Heart right ventricle (tissue), 16 donors: ENCODE data around the gene REM2. TPM values are rescaled to one million over a fixed set of nuclear protein-coding genes. Genes with fewer than 3 reads are reported as not detected.
A peak's percentile ranks its signal among the peaks of the same experiment; 100 is the strongest.

ENCODE experiments used
- ATAC-seq, 8 donors: fragments of 200-7000 bp; cut with Tn5 transposase; one replicate each; pipeline ENCODE4 v1.9.1; 2020; ENCODE audit warnings: mild to moderate bottlenecking in 8 of 8, moderate library complexity in 8 of 8, moderate number of reproducible peaks in 1 of 8
- DNase-seq, 2 donors: peaks; one replicate each; pipeline ENCODE4 v3.0.0-alpha.2; 2020
- H3K27ac ChIP-seq, 10 donors: fragments of 200-600 bp; sonication (generic) in 2 of 10; one replicate each; pipeline versions ENCODE4 v1.5.0 to v1.8.0; 2020 to 2022; ENCODE audit warnings: mild to moderate bottlenecking in 3 of 10
- H3K27me3 ChIP-seq, 7 donors: fragments of 200-600 bp; one replicate each; pipeline ENCODE4 v1.8.0; 2021 to 2022; ENCODE audit warnings: mild to moderate bottlenecking in 2 of 7
- H3K36me3 ChIP-seq, 9 donors: fragments of 200-600 bp; sonication (generic) in 1 of 9; one replicate each; pipeline versions ENCODE4 v1.5.0 to v1.8.0; 2020 to 2022; ENCODE audit warnings: mild to moderate bottlenecking in 2 of 9
- H3K4me1 ChIP-seq, 9 donors: fragments of 200-600 bp; sonication (generic) in 1 of 9; one replicate each; pipeline versions ENCODE4 v1.5.0 to v1.8.0; 2020 to 2022; ENCODE audit warnings: mild to moderate bottlenecking in 4 of 9
- H3K4me3 ChIP-seq, 10 donors: fragments of 200-600 bp; sonication (generic) in 2 of 10; one replicate each; pipeline versions ENCODE4 v1.5.0 to v1.8.0; 2020 to 2022; ENCODE audit warnings: mild to moderate bottlenecking in 7 of 10, moderate library complexity in 2 of 10
- H3K9me3 ChIP-seq, 11 donors: fragments of 200-600 bp in 10 of 11; sonication (generic) in 2 of 11; one replicate each; pipeline versions ENCODE4 v1.5.0 to v1.8.0; 2013 to 2022; ENCODE audit warnings: mild to moderate bottlenecking in 2 of 11, control low read depth in 1 of 11, moderate library complexity in 1 of 11
- WGBS, 2 donors: extraction: QIAGEN DNeasy Blood & Tissue Kit; methylation state at CpG; one replicate each; pipeline ENCODE4 v1.1.7; 2013; ENCODE audit warnings: inconsistent platforms in 1 of 2; 5-methylcytosine and 5-hydroxymethylcytosine counted together
- intact Hi-C, 10 donors: fragments of 100-400 bp; cut with DNase I; formaldehyde crosslinking; loops; one replicate each; pipeline versions ENCODE4 v1.11.1 to v1.14.2; 2022
- polyA plus RNA-seq, 2 donors: library from polyadenylated mRNA; stranded (reverse); fragments of 200-250 nt; gene quantifications; one replicate each; pipeline ENCODE4 v1.2.3, GENCODE V29; 2013
- total RNA-seq, 10 donors: library from RNA; stranded (reverse); fragmentation: NEBNext Ultra II Directional in 3 of 10; extraction: Animal tissue kit (Norgen Biotek cat#: 25700) in 3 of 10; gene quantifications; one replicate each; pipeline versions ENCODE4 v1.2.1 to v1.2.4, GENCODE V29; 2021 to 2023
- TF ChIP-seq, protein P1 (sequence below), 9 donors: fragments of 200-600 bp; sonication (generic) in 2 of 9; IDR thresholded peaks; one replicate each; pipeline versions ENCODE4 v1.5.0 to v1.8.0; 2021 to 2022; ENCODE audit warnings: antibody characterized with exemption in 9 of 9, mild to moderate bottlenecking in 5 of 9, moderate library complexity in 1 of 9
- donor health status: Arrhythmogenic right ventricular cardiomyopathy.
- donor health status: ischemic (EF 13 %, LVEDD 7.1; RV severe dilation, severe dysfunction).
- donor health status: healthy with polysubstance abuse.
- donor health status: DM: no; HTN: yes; CAD: no.
- donor health status: DM: no; HTN: no; CAD: no.
- donor health status: ischemic (EF 25% LVEDD 6.9; RV normal size, moderate dysfunction).
- donor health status: ischemic (EF 25% LVEDD 5.7; RV mildly dilated, moderate dysfunction).
- donor health status: healthy.
- donor health status: DM: yes; HTN: yes; CAD: no.
- donor health status: Ischemic cardiomyopathy.
- donor health status: ischemic (EF 35%, LVEDD 5.7; RV mildly dilated, moderate dysfunction).
- donor health status: nonischemic (EF 11% LVEDD 7.7; RV severe dilation, severe dysfunction).
- donor health status: DM: yes; HTN: yes; CAD: no.
- donor health status: PGD.
- donor health status: ischemic (EF 29% LVEDD 5.4; RV normal size, mild dysfunction).
- donor health status: nonischemic (EF 23%, LVEDD 6.1; RV moderate dilation, normal function).

Gene REM2
- total and polyA plus RNA-seq, 12 donors = 0.07 to 0.25 (median 0.18) TPM; not detected in 6

DNA sequence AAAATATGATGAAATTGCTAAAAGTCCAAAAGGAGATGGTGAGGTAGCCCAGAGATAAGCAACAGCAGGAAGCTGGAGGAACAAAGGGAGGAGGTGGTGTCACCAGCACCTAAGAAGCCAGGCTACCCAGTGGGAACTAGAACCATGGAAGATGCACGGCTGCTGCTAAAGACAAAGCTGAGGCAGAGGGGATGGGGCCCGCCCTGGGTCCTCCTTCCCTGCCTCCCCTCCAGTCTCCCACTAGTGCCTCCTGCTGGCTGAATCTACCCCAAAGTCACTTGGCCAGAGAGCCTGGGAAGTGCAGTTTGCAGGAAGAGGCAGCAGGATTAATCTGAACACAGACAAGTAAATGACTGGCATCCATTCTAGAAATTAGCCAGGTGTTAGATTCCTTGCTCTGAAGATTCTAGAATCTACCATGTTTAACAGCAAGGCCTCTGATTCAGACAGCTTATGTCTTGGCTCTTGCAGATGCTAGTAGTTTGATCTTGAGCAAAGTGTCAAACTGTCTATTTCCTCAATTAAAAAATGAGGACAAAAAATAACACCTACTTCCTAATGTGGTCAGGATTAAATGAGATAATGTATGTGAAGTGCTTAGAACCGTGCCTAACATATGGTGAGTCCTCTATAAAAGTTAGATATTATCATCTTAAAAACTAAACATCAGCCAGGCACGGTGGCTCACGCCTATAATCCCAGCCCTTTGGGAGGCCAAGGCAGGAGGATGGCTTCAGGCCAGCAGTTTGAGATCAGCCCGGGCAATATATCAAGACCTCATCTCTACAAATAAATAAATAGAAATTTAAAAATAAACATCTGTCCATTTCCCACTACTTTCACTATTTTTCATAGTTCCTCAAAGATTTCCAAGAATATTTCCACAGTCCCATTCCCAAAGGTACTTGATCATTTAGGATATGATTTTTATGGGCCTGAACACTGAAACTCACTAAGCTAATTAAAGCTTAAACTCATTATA, 17.3 kb upstream of the REM2 start:
- H3K4me3 ChIP-seq = no peak overlapping the region
- ATAC-seq = no peak
- intact Hi-C loops = no loop called here

DNA sequence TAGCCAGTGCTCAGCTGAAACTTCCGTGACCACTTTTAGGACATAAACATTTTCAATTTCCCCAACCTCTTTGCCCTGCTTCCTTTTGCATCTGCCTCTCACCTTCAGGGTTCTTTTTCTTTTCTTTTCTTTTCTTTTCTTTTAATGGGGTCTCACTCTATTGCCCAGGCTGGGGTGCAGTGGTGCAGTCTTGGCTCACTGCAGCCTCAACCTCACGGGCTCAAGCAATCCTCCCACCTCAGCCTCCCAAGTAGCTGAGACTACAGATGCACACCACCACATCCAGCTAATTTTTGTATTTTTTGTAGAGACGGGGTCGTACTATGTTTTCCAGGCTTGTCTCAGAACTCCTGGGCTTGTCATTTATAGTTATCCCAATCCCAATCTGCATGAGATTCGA, 16.1 kb upstream of the REM2 start:
- no peak for ATAC-seq
- TF ChIP-seq, protein P1, sequence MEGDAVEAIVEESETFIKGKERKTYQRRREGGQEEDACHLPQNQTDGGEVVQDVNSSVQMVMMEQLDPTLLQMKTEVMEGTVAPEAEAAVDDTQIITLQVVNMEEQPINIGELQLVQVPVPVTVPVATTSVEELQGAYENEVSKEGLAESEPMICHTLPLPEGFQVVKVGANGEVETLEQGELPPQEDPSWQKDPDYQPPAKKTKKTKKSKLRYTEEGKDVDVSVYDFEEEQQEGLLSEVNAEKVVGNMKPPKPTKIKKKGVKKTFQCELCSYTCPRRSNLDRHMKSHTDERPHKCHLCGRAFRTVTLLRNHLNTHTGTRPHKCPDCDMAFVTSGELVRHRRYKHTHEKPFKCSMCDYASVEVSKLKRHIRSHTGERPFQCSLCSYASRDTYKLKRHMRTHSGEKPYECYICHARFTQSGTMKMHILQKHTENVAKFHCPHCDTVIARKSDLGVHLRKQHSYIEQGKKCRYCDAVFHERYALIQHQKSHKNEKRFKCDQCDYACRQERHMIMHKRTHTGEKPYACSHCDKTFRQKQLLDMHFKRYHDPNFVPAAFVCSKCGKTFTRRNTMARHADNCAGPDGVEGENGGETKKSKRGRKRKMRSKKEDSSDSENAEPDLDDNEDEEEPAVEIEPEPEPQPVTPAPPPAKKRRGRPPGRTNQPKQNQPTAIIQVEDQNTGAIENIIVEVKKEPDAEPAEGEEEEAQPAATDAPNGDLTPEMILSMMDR (IDR thresholded peaks at IDR 0.05) = no peak

More for the DNA sequence above, 17.3 kb upstream of the REM2 start:
- no peak for DNase-seq
- Histone ChIP-seq H3K27ac (no peak overlapping the region), H3K36me3 (no peaks in the 10 kb centered on the region), H3K27me3 (no peaks in the 10 kb centered on the region), H3K9me3 (no peaks in the 10 kb centered on the region), H3K4me1 (peaks cover 0 to 17% (median 8%) of the 10 kb centered on the region in 9 donors)
- 60% methylated on average over 6 of the region's 6 CpGs for WGBS, 2 donors
- TF ChIP-seq, protein P1 (IDR thresholded peaks at IDR 0.05) = peak in 3 of 9 donors; percentile 16 to 35 (median 22)

DNA sequence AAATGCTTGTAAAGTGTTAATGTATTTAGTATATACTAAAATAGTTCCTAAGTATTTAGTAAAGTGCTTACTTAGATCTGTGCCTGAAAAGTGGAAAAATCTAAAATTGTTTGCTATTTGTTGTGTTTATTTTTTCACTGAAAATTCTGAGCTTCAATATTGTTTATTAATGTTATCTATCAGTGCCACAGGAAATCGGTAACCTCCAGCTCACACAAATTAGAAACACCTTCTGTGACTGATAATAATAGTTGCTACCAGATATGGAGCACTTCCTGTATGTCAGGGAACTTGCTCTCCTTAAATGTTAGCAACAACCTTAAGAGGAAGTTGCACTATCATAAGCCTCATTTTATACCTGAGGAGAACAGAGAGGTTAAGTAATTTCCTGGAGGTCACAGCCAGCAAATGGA, 12.2 kb upstream of the REM2 start:
- whole genome bisulfite sequencing, 2 donors = 3 to 6% methylated on average over 1 of the region's 1 CpG
- intact Hi-C loops = loop anchor here in 2 of 10 donors (5.0 kb wide), 1 partner anchor 46 kb away; the partner anchor contains the start of gene RBM23 (in 2 of the 2)
- ATAC-seq (peak in 7 of 8 donors; percentile 1 to 26 (median 19)), DNase-seq (no peak)
- Histone ChIP-seq H3K27me3 (no peaks in the 10 kb centered on the region), H3K9me3 (no peaks in the 10 kb centered on the region), H3K4me1 (peaks cover 2 to 33% (median 21%) of the 10 kb centered on the region in 9 donors), H3K27ac (peak overlapping the region; percentile 95 to 99 (median 98)), H3K4me3 (peak overlapping the region; percentile 23 to 97 (median 86)), H3K36me3 (peaks cover 0 to 29% (median 21%) of the 10 kb centered on the region in 9 donors)
- TF ChIP-seq, protein P1 (IDR thresholded peaks at IDR 0.05) = no peak

More for the DNA sequence above, 16.1 kb upstream of the REM2 start:
- Histone ChIP-seq H3K4me3 (no peak overlapping the region), H3K9me3 (no peaks in the 10 kb centered on the region), H3K27me3 (no peaks in the 10 kb centered on the region), H3K36me3 (no peaks in the 10 kb centered on the region), H3K4me1 (peaks cover 0 to 21% (median 11%) of the 10 kb centered on the region in 9 donors), H3K27ac (no peak overlapping the region)
- 96 to 97% methylated on average over 5 of the region's 5 CpGs for WGBS, 2 donors
- intact Hi-C loops = no loop called here
- DNase-seq = no peak

DNA sequence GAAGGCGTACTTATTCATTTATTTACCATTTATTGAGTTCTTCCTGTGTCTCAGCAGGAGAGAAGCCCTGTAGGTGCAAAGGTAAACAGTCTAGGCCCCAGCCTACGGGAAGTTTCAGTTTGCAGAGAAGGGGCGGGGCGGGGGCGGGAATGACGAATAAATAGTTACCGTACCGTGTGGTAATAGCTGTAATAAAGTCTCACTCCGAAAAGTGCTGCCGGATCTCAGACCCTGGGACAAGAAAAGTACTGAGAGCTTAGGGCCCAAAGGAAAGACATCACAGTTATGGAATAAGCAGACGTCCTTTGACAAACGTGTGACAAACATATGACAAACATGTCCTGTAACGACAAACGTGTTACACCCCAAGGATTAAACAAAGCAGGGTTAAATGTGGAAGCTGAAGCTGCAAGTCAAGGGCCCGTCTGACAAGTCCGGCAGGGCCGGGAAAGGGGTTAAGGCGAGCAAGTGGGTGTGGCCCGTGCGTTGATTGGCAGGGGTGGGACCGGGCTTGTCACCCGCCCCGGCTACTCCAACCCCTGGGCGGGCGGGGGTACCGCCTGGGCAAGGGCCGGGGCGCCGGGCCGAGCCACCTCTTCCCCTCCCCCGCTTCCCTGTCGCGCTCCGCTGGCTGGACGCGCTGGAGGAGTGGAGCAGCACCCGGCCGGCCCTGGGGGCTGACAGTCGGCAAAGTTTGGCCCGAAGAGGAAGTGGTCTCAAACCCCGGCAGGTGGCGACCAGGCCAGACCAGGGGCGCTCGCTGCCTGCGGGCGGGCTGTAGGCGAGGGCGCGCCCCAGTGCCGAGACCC, 11.6 kb upstream of the REM2 start, which contains the start of gene LRP10:
TSS of gene LRP10 (plus strand) at position 517 of the 809 bp plus-strand sequence. CDS start 564 bp downstream, outside the sequence.
- peaks cover 2 to 30% (median 24%) of the 10 kb centered on the region in 9 donors for H3K4me1 ChIP-seq
- intact Hi-C loops = loop anchor here in 2 of 10 donors (2.0 to 5.0 kb wide), 2 partner anchors 29 to 46 kb away; partner anchors contain the start of gene RBM23 (in 2 of the 2)
- peak within 1 kb of the TSS; percentile 95 to 99 (median 98) for H3K27ac ChIP-seq
- ATAC-seq (peak; percentile 95 to 97 (median 96)), DNase-seq (peak; percentile 92 to 95)
- H3K36me3 ChIP-seq = peaks cover 0 to 35% (median 27%) of the 10 kb centered on the region in 9 donors
- H3K4me3 ChIP-seq = peak within 1 kb of the TSS; percentile 74 to 97 (median 90)
- 0% methylated on average over 49 to 50 of the region's 50 CpGs for WGBS, 2 donors
- no peaks in the 10 kb centered on the region for H3K9me3 ChIP-seq
- no peaks in the 10 kb centered on the region for H3K27me3 ChIP-seq
- TF ChIP-seq, protein P1 (IDR thresholded peaks at IDR 0.05) = peak in 1 of 9 donors; percentile 7
